T-helper 2 cell treated with Interferon-gamma antibody and Interleukin-4, amounts not matched to agents 100 ng/mL and 5 ng/mL, for 36 hours (primary cell): ENCODE results near the gene SKP2. TPM values are rescaled to one million over a fixed set of nuclear protein-coding genes. Genes with fewer than 3 reads are reported as not detected.
"Not testable (repeated sequence)": the region's sequence is repeated elsewhere in the genome, so short reads cannot be mapped to it uniquely, and the experiment has no call there.

Experiments
- intact Hi-C: fragments of 100-400 bp; cut with micrococcal nuclease; formaldehyde crosslinking; loops from one replicate; pipeline ENCODE4 v1.15.1; 2023
- total RNA-seq: library from RNA; stranded (reverse); gene quantifications from 2 replicates; pipeline ENCODE4 v1.2.3, GENCODE V29; 2022

The SKP2 gene
- total RNA-seq, 1 donor from 2014 or later = 46.6 TPM

- intact Hi-C loops = loop anchor here (10.0 kb wide), 1 partner anchor 321 kb away; no protein-coding TSS in a partner anchor
These were observed 4.2 kb downstream of the SKP2 start for GRCh38 chr5:36156121-36156601.

GRCh38 chr5:36156619-36157018 is 4.7 kb downstream of the SKP2 start:
- intact Hi-C loops = loop anchor here (10.0 kb wide), 1 partner anchor 322 kb away; no protein-coding TSS in a partner anchor

- intact Hi-C loops = loop anchor here (10.0 kb wide), 1 partner anchor 323 kb away; no protein-coding TSS in a partner anchor
These were observed 6.2 kb downstream of the SKP2 start for GRCh38 chr5:36158144-36158543.

GRCh38 chr5:36160617-36161016 is 8.7 kb downstream of the SKP2 start:
- intact Hi-C loops = no loop called here

GRCh38 chr5:36161361-36161760 is 9.4 kb downstream of the SKP2 start:
- intact Hi-C loops = no loop called here

GRCh38 chr5:36162810-36163486 is 11.0 kb downstream of the SKP2 start:
- intact Hi-C loops = no loop called here

GRCh38 chr5:36164461-36164860 is 12.6 kb downstream of the SKP2 start:
- intact Hi-C loops = no loop called here

- intact Hi-C loops = loop anchor here (2.0 kb wide), 1 partner anchor 18 kb away; the partner anchor contains the start of gene LMBRD2
These were observed 16.8 kb downstream of the SKP2 start for GRCh38 chr5:36168737-36169136.

GRCh38 chr5:36170832-36171424 is 19.0 kb downstream of the SKP2 start:
- intact Hi-C loops = no loop called here

GRCh38 chr5:36172599-36172998 is 20.7 kb downstream of the SKP2 start:
- intact Hi-C loops = no loop called here

GRCh38 chr5:36173426-36173825 is 21.5 kb downstream of the SKP2 start:
- intact Hi-C loops = no loop called here

GRCh38 chr5:36174119-36174518 is 22.2 kb downstream of the SKP2 start:
- intact Hi-C loops = no loop called here

GRCh38 chr5:36175043-36175442 is 23.1 kb downstream of the SKP2 start:
- intact Hi-C loops = no loop called here

- intact Hi-C loops = no loop called here
These were observed 25.2 kb downstream of the SKP2 start for GRCh38 chr5:36177154-36177553.

- intact Hi-C loops = no loop called here
These were observed 26.0 kb downstream of the SKP2 start for GRCh38 chr5:36177715-36178523.

GRCh38 chr5:36178524-36178890 is 26.6 kb downstream of the SKP2 start:
- intact Hi-C loops = no loop called here

GRCh38 chr5:36179950-36180349 is 28.0 kb downstream of the SKP2 start:
- intact Hi-C loops = no loop called here

GRCh38 chr5:36180556-36181350 is 28.8 kb downstream of the SKP2 start:
- intact Hi-C loops = no loop called here

- intact Hi-C loops = no loop called here
These were observed 29.9 kb downstream of the SKP2 start for GRCh38 chr5:36181774-36182173.

GRCh38 chr5:36184408-36184807 is 32.5 kb downstream of the SKP2 start:
- intact Hi-C loops = not testable (repeated sequence)

GRCh38 chr5:36193746-36194145 is 41.8 kb downstream of the SKP2 start:
- intact Hi-C loops = no loop called here
